Thyroid gland (tissue), 4 donors: ENCODE results near the gene PLEKHH1.

ENCODE experiments used
- CTCF ChIP-seq, 6 experiments: fragments of 200-600 bp in 3 of 6; fragments of 450-650 bp in 3 of 6; sonication (generic) in 3 of 6; IDR thresholded peaks; one replicate each; pipeline ENCODE4 v1.5.1; 2016 to 2019; ENCODE audit warnings: antibody characterized with exemption in 6 of 6, mild to moderate bottlenecking in 2 of 6, inconsistent platforms in 1 of 6, moderate library complexity in 1 of 6
- POLR2A ChIP-seq, 2 donors: fragments of 450-650 bp; IDR thresholded peaks; one replicate each; pipeline ENCODE4 v1.6.1; 2017; ENCODE audit warnings: antibody characterized with exemption in 2 of 2, mild to moderate bottlenecking in 2 of 2, moderate library complexity in 1 of 2

GRCh38 chr14:67557118-67557517 is 24.0 kb downstream of the PLEKHH1 start:
- TF ChIP-seq CTCF (IDR thresholded peaks at IDR 0.05) (no peak), POLR2A (IDR thresholded peaks at IDR 0.05) (no peak)
